GM19023 (cell line): ENCODE measurements around the gene IPO4.

Source experiments
- ATAC-seq: cut with Tn5 transposase; IDR thresholded peaks from one replicate; pipeline ENCODE4 v1.9.1; 2021; ENCODE audit warnings: mild to moderate bottlenecking, moderate library complexity; ENCODE audit not compliant: unreplicated experiment

IPO4 gene

GRCh38 chr14:24150993-24151392 is 37.6 kb downstream of the IPO4 start:
- no peak for ATAC-seq

GRCh38 chr14:24150567-24150966 is 38.0 kb downstream of the IPO4 start:
- no peak for ATAC-seq

- ATAC-seq = no peak
Observed at GRCh38 chr14:24150061-24150460, 38.6 kb downstream of the IPO4 start.

GRCh38 chr14:24149302-24149969 is 39.2 kb downstream of the IPO4 start:
- ATAC-seq = no peak

GRCh38 chr14:24147761-24148428 is 40.7 kb downstream of the IPO4 start:
- no peak for ATAC-seq

- ATAC-seq = peak; percentile 87
Observed at GRCh38 chr14:24146978-24147760, 41.4 kb downstream of the IPO4 start, which contains the start of gene RNF31. TSS of gene RNF31 (plus strand) at chr14:24147498. CDS start at chr14:24147699, 201 bp downstream.

GRCh38 chr14:24146453-24146977 is 42.1 kb downstream of the IPO4 start, which contains the start of gene PSME2:
TSS of gene PSME2 (minus strand) at chr14:24146610. CDS start at chr14:24146581, 29 bp downstream.
- peak; percentile 69 for ATAC-seq

- ATAC-seq = no peak
Observed at GRCh38 chr14:24145690-24146452, 42.7 kb downstream of the IPO4 start.

GRCh38 chr14:24145219-24145618 is 43.4 kb downstream of the IPO4 start:
- no peak for ATAC-seq

GRCh38 chr14:24144451-24144850 is 44.2 kb downstream of the IPO4 start:
- ATAC-seq = no peak

- no peak for ATAC-seq
Observed at GRCh38 chr14:24143511-24143910, 45.1 kb downstream of the IPO4 start.

GRCh38 chr14:24141097-24141880 is 47.3 kb downstream of the IPO4 start, which contains the start of gene EMC9:
TSS of gene EMC9 (minus strand) at chr14:24141591. CDS start at chr14:24141304, 287 bp downstream.
- peak; percentile 89 for ATAC-seq

GRCh38 chr14:24139272-24139934 is 49.2 kb downstream of the IPO4 start:
- ATAC-seq = no peak

GRCh38 chr14:24138396-24139271 is 50.0 kb downstream of the IPO4 start:
- ATAC-seq = no peak

GRCh38 chr14:24137529-24138395 is 50.9 kb downstream of the IPO4 start:
- ATAC-seq = no peak

- ATAC-seq = no peak
Observed at GRCh38 chr14:24136684-24137528, 51.7 kb downstream of the IPO4 start.
